ENCODE measurements around the gene MLX.
A peak's percentile ranks its signal among the peaks of the same experiment; 100 is the strongest.
"Not testable (repeated sequence)": the region's sequence is repeated elsewhere in the genome, so short reads cannot be mapped to it uniquely, and the experiment has no call there.

Gene MLX

GRCh38 chr17:42617956-42618431 is 51.1 kb downstream of the MLX start:
- no peaks in the 10 kb centered on the region for H3K9me3 ChIP-seq
- peak overlapping the region; percentile 79 for H3K27ac ChIP-seq
- H3K9ac ChIP-seq: peak overlapping the region; percentile 64
- H3K4me3 ChIP-seq: peak overlapping the region; percentile 36
- H3K4me2 ChIP-seq: peak overlapping the region; percentile 84
- peaks cover 47% of the 10 kb centered on the region for H3K4me1 ChIP-seq
- H3K27me3 ChIP-seq: no peaks in the 10 kb centered on the region
- no peak for TF ChIP-seq Cebpa-rat (IDR thresholded peaks at IDR 0.05)
- H4K20me1 ChIP-seq: no peaks in the 10 kb centered on the region
- peaks cover 32% of the 10 kb centered on the region for H3K36me3 ChIP-seq

- H4K20me1 ChIP-seq: no peaks in the 10 kb centered on the region
- H3K36me3 ChIP-seq: peaks cover 26% of the 10 kb centered on the region
- H3K4me3 ChIP-seq: peak overlapping the region; percentile 36
- TF ChIP-seq Cebpa-rat (IDR thresholded peaks at IDR 0.05): no peak
- peak overlapping the region; percentile 84 for H3K4me2 ChIP-seq
- peak overlapping the region; percentile 64 for H3K9ac ChIP-seq
- H3K27me3 ChIP-seq: no peaks in the 10 kb centered on the region
- H3K9me3 ChIP-seq: no peaks in the 10 kb centered on the region
- peaks cover 47% of the 10 kb centered on the region for H3K4me1 ChIP-seq
- peak overlapping the region; percentile 79 for H3K27ac ChIP-seq
Measured at GRCh38 chr17:42618442-42619150, 51.7 kb downstream of the MLX start.

DNA sequence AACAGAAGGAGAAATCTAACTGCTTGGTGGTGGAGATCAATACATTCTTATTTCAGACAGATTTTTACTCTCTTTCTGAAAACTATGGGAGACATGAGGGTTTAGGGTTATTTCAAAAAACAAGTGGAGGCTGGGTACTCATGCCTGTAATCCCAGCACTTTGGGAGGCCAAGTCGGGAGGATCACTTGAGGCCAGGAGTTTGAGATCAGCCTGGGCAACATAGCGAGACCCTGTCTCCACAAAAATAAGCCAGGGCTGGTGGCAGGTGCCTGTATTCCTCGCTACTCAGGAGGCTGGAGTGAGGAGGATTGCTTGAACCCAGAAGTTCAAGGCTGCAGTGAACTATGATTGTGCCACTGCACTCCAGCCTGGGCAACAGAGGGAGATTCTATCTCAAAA is 55.1 kb downstream of the MLX start:
- H3K9me3 ChIP-seq, H3K9ac ChIP-seq, H3K4me3 ChIP-seq, H3K27me3 ChIP-seq, H3K36me3 ChIP-seq, H4K20me1 ChIP-seq, H3K4me2 ChIP-seq, H3K27ac ChIP-seq: not testable (repeated sequence)
- peaks cover 41% of the 10 kb centered on the region for H3K4me1 ChIP-seq

All from BLaER1 (cell line).